Mesodermal cell (in vitro differentiated cells): Measurements from ENCODE around the gene MDK.

Source experiments
- H3K27ac ChIP-seq: 2 replicates; pipeline ENCODE4 v1.7.0; 2013; ENCODE audit warnings: mild to moderate bottlenecking, low read depth, low read length, moderate library complexity; ENCODE audit not compliant: severe bottlenecking
- H3K36me3 ChIP-seq: 2 replicates; pipeline ENCODE4 v1.7.1; 2013; ENCODE audit warnings: mild to moderate bottlenecking, low read length, moderate library complexity; ENCODE audit not compliant: control insufficient read depth, insufficient read depth
- H3K4me1 ChIP-seq: one replicate; pipeline ENCODE4 v1.7.1; 2013; ENCODE audit warnings: mild to moderate bottlenecking, low read length; ENCODE audit not compliant: insufficient read depth, control insufficient read depth, poor library complexity, severe bottlenecking
- H3K4me3 ChIP-seq: 2 replicates; pipeline ENCODE4 v1.7.0; 2013; ENCODE audit warnings: low read length, control low read depth, mild to moderate bottlenecking; ENCODE audit not compliant: insufficient read depth, poor library complexity, severe bottlenecking; ENCODE audit errors: extremely low read depth
- H3K9me3 ChIP-seq: 2 replicates; pipeline ENCODE4 v1.7.1; 2013; ENCODE audit warnings: mild to moderate bottlenecking, low read length, moderate library complexity; ENCODE audit not compliant: control insufficient read depth
- WGBS, 2 experiments: methylation state at CpG; one replicate each; pipeline ENCODE4 v1.1.5; 2013; ENCODE audit warnings: missing lambda C conversion rate in 2 of 2; ENCODE audit not compliant: insufficient coverage in 2 of 2; 5-methylcytosine and 5-hydroxymethylcytosine counted together

MDK gene

GRCh38 chr11:46391578-46392420 is 10.3 kb downstream of the MDK start, which contains the start of gene CHRM4:
CHRM4 (minus strand) TSS chr11:46391776; CDS start chr11:46386557, 5,219 bp downstream.
- H3K9me3 ChIP-seq: no peaks in the 10 kb centered on the region
- 0 to 1% methylated on average over 50 to 89 of the region's 123 CpGs for WGBS, 2 experiments
- H3K27ac ChIP-seq: no peak within 1 kb of the TSS
- peak within 1 kb of the TSS; percentile 47 for H3K4me3 ChIP-seq
- peaks cover 27% of the 10 kb centered on the region for H3K4me1 ChIP-seq
- H3K36me3 ChIP-seq: peaks cover 2% of the 10 kb centered on the region

- Histone ChIP-seq H3K9me3 (no peaks in the 10 kb centered on the region), H3K27ac (no peak overlapping the region), H3K4me3 (peak overlapping the region; percentile 47), H3K4me1 (peaks cover 24% of the 10 kb centered on the region), H3K36me3 (peaks cover 11% of the 10 kb centered on the region)
- 3 to 4% methylated on average over 48 to 66 of the region's 71 CpGs for WGBS, 2 experiments
These were observed 11.2 kb downstream of the MDK start for GRCh38 chr11:46392421-46393230.

- Histone ChIP-seq H3K36me3 (peaks cover 16% of the 10 kb centered on the region), H3K9me3 (no peaks in the 10 kb centered on the region), H3K4me3 (peak overlapping the region; percentile 23), H3K27ac (no peak overlapping the region), H3K4me1 (peaks cover 18% of the 10 kb centered on the region)
- WGBS, 2 experiments: 80% methylated on average over 2 of the region's 4 CpGs; no CpG with 5 or more reads in 1 of the 2 experiments
These were observed 11.8 kb downstream of the MDK start for GRCh38 chr11:46393231-46393616.

- Histone ChIP-seq H3K4me3 (no peak overlapping the region), H3K36me3 (peaks cover 16% of the 10 kb centered on the region), H3K9me3 (no peaks in the 10 kb centered on the region), H3K27ac (no peak overlapping the region), H3K4me1 (peaks cover 13% of the 10 kb centered on the region)
- WGBS, 2 experiments: 93 to 95% methylated on average over 3 to 4 of the region's 4 CpGs
These were observed 12.3 kb downstream of the MDK start for GRCh38 chr11:46393759-46394158.

GRCh38 chr11:46397526-46397925 is 16.1 kb downstream of the MDK start:
- WGBS, 2 experiments: 93 to 98% methylated on average over 12 to 17 of the region's 19 CpGs
- H3K27ac ChIP-seq: no peak overlapping the region
- no peaks in the 10 kb centered on the region for H3K9me3 ChIP-seq
- no peak overlapping the region for H3K4me3 ChIP-seq
- H3K36me3 ChIP-seq: peaks cover 34% of the 10 kb centered on the region
- H3K4me1 ChIP-seq: no peaks in the 10 kb centered on the region

- H3K36me3 ChIP-seq: peaks cover 64% of the 10 kb centered on the region
- 92 to 93% methylated on average over 4 of the region's 6 CpGs for WGBS, 2 experiments
- no peak overlapping the region for H3K27ac ChIP-seq
- no peak overlapping the region for H3K4me3 ChIP-seq
- H3K4me1 ChIP-seq: no peaks in the 10 kb centered on the region
- H3K9me3 ChIP-seq: no peaks in the 10 kb centered on the region
These were observed 21.8 kb downstream of the MDK start for GRCh38 chr11:46402957-46403902.

- Histone ChIP-seq H3K4me3 (no peak overlapping the region), H3K9me3 (no peaks in the 10 kb centered on the region), H3K4me1 (no peaks in the 10 kb centered on the region), H3K36me3 (peaks cover 77% of the 10 kb centered on the region), H3K27ac (no peak overlapping the region)
- WGBS, 2 experiments: 100% methylated on average over 2 of the region's 5 CpGs; no CpG with 5 or more reads in 1 of the 2 experiments
These were observed 23.1 kb downstream of the MDK start for GRCh38 chr11:46404476-46405017.

GRCh38 chr11:46407635-46408034 is 26.2 kb downstream of the MDK start:
- no peaks in the 10 kb centered on the region for H3K4me1 ChIP-seq
- 84 to 86% methylated on average over 8 of the region's 10 CpGs for WGBS, 2 experiments
- no peaks in the 10 kb centered on the region for H3K9me3 ChIP-seq
- H3K36me3 ChIP-seq: peaks cover 78% of the 10 kb centered on the region
- no peak overlapping the region for H3K27ac ChIP-seq
- no peak overlapping the region for H3K4me3 ChIP-seq

- Histone ChIP-seq H3K27ac (no peak overlapping the region), H3K4me3 (no peak overlapping the region), H3K4me1 (no peaks in the 10 kb centered on the region), H3K36me3 (peaks cover 78% of the 10 kb centered on the region), H3K9me3 (no peaks in the 10 kb centered on the region)
- 93 to 94% methylated on average over 3 to 6 of the region's 6 CpGs for WGBS, 2 experiments
These were observed 27.0 kb downstream of the MDK start for GRCh38 chr11:46408407-46408986.
